Sigmoid colon (tissue), 4 donors: Measurements from ENCODE around the gene FAR1.

Experiments used
- EP300 ChIP-seq, 4 donors: sonication (generic); formaldehyde crosslinking; IDR thresholded peaks; one replicate each; pipeline ENCODE4 v1.6.1; 2017; ENCODE audit warnings: antibody characterized with exemption in 4 of 4
- POLR2A ChIP-seq, 2 donors: fragments of 450-650 bp; IDR thresholded peaks; one replicate each; pipeline ENCODE4 v1.6.1; 2016; ENCODE audit warnings: antibody characterized with exemption in 2 of 2, mild to moderate bottlenecking in 2 of 2, moderate library complexity in 2 of 2
- POLR2AphosphoS5 ChIP-seq, 4 donors: sonication (generic); formaldehyde crosslinking; IDR thresholded peaks; one replicate each; pipeline ENCODE4 v1.6.1; 2017; ENCODE audit warnings: antibody characterized with exemption in 4 of 4
- TF ChIP-seq, protein P1 (sequence below), 4 experiments: fragments of 450-650 bp in 3 of 4; fragments of 200-600 bp in 1 of 4; IDR thresholded peaks; one replicate each; pipeline ENCODE4 v1.5.1; 2016 to 2019; ENCODE audit warnings: antibody characterized with exemption in 4 of 4, mild to moderate bottlenecking in 3 of 4, moderate library complexity in 2 of 4

DNA sequence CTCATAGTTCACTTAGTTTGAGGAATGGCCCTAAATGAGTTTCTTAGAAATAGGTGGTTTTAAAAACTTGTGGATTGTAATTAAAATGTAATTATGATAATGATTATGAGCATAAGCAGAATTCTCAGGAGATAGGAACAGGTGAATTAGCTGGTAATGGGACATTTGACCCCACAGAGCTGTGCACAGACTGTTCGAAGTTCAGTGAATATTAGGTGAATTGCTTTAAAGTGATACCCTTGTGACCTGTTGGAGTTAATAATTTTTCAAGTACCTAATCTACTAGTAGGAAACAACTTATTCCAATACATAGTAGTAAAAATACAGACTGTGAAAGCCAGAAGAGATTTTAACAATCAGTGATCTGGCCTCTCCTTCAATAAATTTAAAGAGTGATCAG, 8.1 kb downstream of the FAR1 start:
- TF ChIP-seq, protein P1, sequence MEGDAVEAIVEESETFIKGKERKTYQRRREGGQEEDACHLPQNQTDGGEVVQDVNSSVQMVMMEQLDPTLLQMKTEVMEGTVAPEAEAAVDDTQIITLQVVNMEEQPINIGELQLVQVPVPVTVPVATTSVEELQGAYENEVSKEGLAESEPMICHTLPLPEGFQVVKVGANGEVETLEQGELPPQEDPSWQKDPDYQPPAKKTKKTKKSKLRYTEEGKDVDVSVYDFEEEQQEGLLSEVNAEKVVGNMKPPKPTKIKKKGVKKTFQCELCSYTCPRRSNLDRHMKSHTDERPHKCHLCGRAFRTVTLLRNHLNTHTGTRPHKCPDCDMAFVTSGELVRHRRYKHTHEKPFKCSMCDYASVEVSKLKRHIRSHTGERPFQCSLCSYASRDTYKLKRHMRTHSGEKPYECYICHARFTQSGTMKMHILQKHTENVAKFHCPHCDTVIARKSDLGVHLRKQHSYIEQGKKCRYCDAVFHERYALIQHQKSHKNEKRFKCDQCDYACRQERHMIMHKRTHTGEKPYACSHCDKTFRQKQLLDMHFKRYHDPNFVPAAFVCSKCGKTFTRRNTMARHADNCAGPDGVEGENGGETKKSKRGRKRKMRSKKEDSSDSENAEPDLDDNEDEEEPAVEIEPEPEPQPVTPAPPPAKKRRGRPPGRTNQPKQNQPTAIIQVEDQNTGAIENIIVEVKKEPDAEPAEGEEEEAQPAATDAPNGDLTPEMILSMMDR (IDR thresholded peaks at IDR 0.05), result no peak
- TF ChIP-seq POLR2AphosphoS5 (IDR thresholded peaks at IDR 0.05), result no peak
- no peak for TF ChIP-seq POLR2A (IDR thresholded peaks at IDR 0.05)
- TF ChIP-seq EP300 (IDR thresholded peaks at IDR 0.05), result no peak
